Fibroblast of lung (primary cell): ENCODE measurements around the gene NCOA5.

Source experiments
- CTCF ChIP-seq, 2 donors: IDR thresholded peaks in 1 of 2; conservative IDR thresholded peaks in 1 of 2; 1 replicate in 1 of 2; 2 replicates in 1 of 2; pipeline ENCODE4 v1.5.1; 2011 to 2012; ENCODE audit warnings: low read length in 2 of 2, control low read depth in 1 of 2, inconsistent platforms in 1 of 2, low read depth in 1 of 2, mild to moderate bottlenecking in 1 of 2
- EZH2 ChIP-seq: IDR thresholded peaks from 2 replicates; pipeline ENCODE4 v1.5.1; 2012; ENCODE audit warnings: low read length, control low read depth, mild to moderate bottlenecking; ENCODE audit errors: missing control alignments

- TF ChIP-seq CTCF (conservative IDR thresholded peaks at IDR 0.05 in 1 of 2, IDR thresholded peaks at IDR 0.05 in 1 of 2; ENCODE audit: low read depth in 1 of 2, low read length in 2 of 2), result no peak
- no peak for TF ChIP-seq EZH2
Observed at GRCh38 chr20:46104262-46104661, 14.5 kb upstream of the NCOA5 start.
